ENCODE results near the gene EIF4G3. TPM values are rescaled to one million over a fixed set of nuclear protein-coding genes. Genes with fewer than 3 reads are reported as not detected.
A peak's percentile ranks its signal among the peaks of the same experiment; 100 is the strongest.
"Not testable (repeated sequence)": the region's sequence is repeated elsewhere in the genome, so short reads cannot be mapped to it uniquely, and the experiment has no call there.

The EIF4G3 gene
- total RNA-seq, 1 donor from 2014 or later: 38.4 TPM

- H3K27me3 ChIP-seq (ENCODE audit: control insufficient read depth, insufficient read depth, low read length): no peaks in the 10 kb centered on the region
- TF ChIP-seq, protein P1, sequence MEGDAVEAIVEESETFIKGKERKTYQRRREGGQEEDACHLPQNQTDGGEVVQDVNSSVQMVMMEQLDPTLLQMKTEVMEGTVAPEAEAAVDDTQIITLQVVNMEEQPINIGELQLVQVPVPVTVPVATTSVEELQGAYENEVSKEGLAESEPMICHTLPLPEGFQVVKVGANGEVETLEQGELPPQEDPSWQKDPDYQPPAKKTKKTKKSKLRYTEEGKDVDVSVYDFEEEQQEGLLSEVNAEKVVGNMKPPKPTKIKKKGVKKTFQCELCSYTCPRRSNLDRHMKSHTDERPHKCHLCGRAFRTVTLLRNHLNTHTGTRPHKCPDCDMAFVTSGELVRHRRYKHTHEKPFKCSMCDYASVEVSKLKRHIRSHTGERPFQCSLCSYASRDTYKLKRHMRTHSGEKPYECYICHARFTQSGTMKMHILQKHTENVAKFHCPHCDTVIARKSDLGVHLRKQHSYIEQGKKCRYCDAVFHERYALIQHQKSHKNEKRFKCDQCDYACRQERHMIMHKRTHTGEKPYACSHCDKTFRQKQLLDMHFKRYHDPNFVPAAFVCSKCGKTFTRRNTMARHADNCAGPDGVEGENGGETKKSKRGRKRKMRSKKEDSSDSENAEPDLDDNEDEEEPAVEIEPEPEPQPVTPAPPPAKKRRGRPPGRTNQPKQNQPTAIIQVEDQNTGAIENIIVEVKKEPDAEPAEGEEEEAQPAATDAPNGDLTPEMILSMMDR (IDR thresholded peaks at IDR 0.05; ENCODE audit: insufficient read depth, low read length, poor library complexity, severe bottlenecking): no peak
- no peaks in the 10 kb centered on the region for H3K36me3 ChIP-seq (ENCODE audit: control insufficient read depth, insufficient read depth, low read length)
- no peak for DNase-seq (ENCODE audit: low read depth)
- H3K4me3 ChIP-seq (ENCODE audit: low read depth, low read length): no peak overlapping the region
These were observed 263.5 kb downstream of the EIF4G3 start for GRCh38 chr1:20913242-20913641.

GRCh38 chr1:20907526-20907925 lies 269.2 kb downstream of the EIF4G3 start:
- H3K27me3 ChIP-seq (ENCODE audit: control insufficient read depth, insufficient read depth, low read length); H3K4me3 ChIP-seq (ENCODE audit: low read depth, low read length); DNase-seq (ENCODE audit: low read depth); H3K36me3 ChIP-seq (ENCODE audit: control insufficient read depth, insufficient read depth, low read length): not testable (repeated sequence)

GRCh38 chr1:20903437-20903836 lies 273.3 kb downstream of the EIF4G3 start:
- TF ChIP-seq, protein P1 (IDR thresholded peaks at IDR 0.05; ENCODE audit: insufficient read depth, low read length, poor library complexity, severe bottlenecking): no peak
- H3K27me3 ChIP-seq (ENCODE audit: control insufficient read depth, insufficient read depth, low read length): no peaks in the 10 kb centered on the region
- DNase-seq (ENCODE audit: low read depth): peak; percentile 26
- H3K36me3 ChIP-seq (ENCODE audit: control insufficient read depth, insufficient read depth, low read length): no peaks in the 10 kb centered on the region
- no peak overlapping the region for H3K4me3 ChIP-seq (ENCODE audit: low read depth, low read length)

DNA sequence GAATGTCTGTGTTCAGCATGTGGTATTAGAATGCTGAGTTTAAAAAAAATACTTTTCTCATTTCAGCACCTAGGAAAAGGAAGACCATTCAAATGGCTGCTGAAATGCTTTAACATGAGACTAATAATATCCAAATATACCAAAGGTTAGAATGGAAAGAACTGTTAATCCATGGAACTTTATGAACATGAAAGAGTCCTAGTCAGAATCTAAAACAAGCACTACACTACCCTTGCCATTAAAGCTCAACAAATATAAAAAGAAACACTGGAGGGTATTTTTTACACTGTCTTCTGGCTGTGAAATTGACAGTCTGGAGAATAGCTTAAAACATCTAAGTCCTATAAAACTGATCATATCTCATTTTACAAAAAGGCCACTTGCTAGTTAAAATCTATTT lies 276.6 kb downstream of the EIF4G3 start:
- peaks cover 2% of the 10 kb centered on the region for H3K36me3 ChIP-seq (ENCODE audit: control insufficient read depth, insufficient read depth, low read length)
- no peak overlapping the region for H3K4me3 ChIP-seq (ENCODE audit: low read depth, low read length)
- DNase-seq (ENCODE audit: low read depth): no peak
- no peaks in the 10 kb centered on the region for H3K27me3 ChIP-seq (ENCODE audit: control insufficient read depth, insufficient read depth, low read length)
- TF ChIP-seq, protein P1 (IDR thresholded peaks at IDR 0.05; ENCODE audit: insufficient read depth, low read length, poor library complexity, severe bottlenecking): no peak

GRCh38 chr1:20899154-20899972 lies 277.3 kb downstream of the EIF4G3 start:
- TF ChIP-seq, protein P1 (IDR thresholded peaks at IDR 0.05; ENCODE audit: insufficient read depth, low read length, poor library complexity, severe bottlenecking): no peak
- H3K4me3 ChIP-seq (ENCODE audit: low read depth, low read length): no peak overlapping the region

DNA sequence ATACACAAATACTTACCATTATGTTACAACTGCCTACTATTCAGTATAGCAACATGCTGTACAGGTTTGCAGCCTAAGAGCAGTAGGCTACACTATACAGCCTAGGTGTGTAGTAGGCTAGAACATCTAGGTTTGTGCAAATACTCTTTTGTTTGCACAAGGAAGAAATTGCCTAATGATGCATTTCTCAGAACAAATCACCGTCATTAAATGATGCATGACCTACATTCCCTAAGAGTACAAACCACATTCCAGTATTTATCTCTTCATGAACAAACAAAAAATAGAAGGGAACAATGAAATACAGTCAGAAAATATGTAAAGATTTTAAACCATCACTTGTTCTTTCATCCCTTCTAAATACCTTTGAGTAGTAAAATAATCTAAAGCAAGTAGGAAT lies 279.9 kb downstream of the EIF4G3 start:
- Histone ChIP-seq H3K27me3 (ENCODE audit: control insufficient read depth, insufficient read depth, low read length) (no peaks in the 10 kb centered on the region), H3K4me3 (ENCODE audit: low read depth, low read length) (no peak overlapping the region), H3K36me3 (ENCODE audit: control insufficient read depth, insufficient read depth, low read length) (peaks cover 3% of the 10 kb centered on the region)
- TF ChIP-seq, protein P1 (IDR thresholded peaks at IDR 0.05; ENCODE audit: insufficient read depth, low read length, poor library complexity, severe bottlenecking): no peak
- peak; percentile 42 for DNase-seq (ENCODE audit: low read depth)

More at GRCh38 chr1:20899154-20899972, 277.3 kb downstream of the EIF4G3 start:
- no peak for DNase-seq (ENCODE audit: low read depth)
- H3K36me3 ChIP-seq (ENCODE audit: control insufficient read depth, insufficient read depth, low read length): peaks cover 2% of the 10 kb centered on the region
- no peaks in the 10 kb centered on the region for H3K27me3 ChIP-seq (ENCODE audit: control insufficient read depth, insufficient read depth, low read length)
